HG03520 (cell line): ENCODE measurements around the gene FKBP15.
A peak's percentile ranks its signal among the peaks of the same experiment; 100 is the strongest.
"Not testable (repeated sequence)": the region's sequence is repeated elsewhere in the genome, so short reads cannot be mapped to it uniquely, and the experiment has no call there.

Experiments
- ATAC-seq: cut with Tn5 transposase; IDR thresholded peaks from one replicate; pipeline ENCODE4 v1.9.1; 2021; ENCODE audit warnings: mild to moderate bottlenecking, moderate library complexity; ENCODE audit not compliant: unreplicated experiment

Gene FKBP15, protein sequence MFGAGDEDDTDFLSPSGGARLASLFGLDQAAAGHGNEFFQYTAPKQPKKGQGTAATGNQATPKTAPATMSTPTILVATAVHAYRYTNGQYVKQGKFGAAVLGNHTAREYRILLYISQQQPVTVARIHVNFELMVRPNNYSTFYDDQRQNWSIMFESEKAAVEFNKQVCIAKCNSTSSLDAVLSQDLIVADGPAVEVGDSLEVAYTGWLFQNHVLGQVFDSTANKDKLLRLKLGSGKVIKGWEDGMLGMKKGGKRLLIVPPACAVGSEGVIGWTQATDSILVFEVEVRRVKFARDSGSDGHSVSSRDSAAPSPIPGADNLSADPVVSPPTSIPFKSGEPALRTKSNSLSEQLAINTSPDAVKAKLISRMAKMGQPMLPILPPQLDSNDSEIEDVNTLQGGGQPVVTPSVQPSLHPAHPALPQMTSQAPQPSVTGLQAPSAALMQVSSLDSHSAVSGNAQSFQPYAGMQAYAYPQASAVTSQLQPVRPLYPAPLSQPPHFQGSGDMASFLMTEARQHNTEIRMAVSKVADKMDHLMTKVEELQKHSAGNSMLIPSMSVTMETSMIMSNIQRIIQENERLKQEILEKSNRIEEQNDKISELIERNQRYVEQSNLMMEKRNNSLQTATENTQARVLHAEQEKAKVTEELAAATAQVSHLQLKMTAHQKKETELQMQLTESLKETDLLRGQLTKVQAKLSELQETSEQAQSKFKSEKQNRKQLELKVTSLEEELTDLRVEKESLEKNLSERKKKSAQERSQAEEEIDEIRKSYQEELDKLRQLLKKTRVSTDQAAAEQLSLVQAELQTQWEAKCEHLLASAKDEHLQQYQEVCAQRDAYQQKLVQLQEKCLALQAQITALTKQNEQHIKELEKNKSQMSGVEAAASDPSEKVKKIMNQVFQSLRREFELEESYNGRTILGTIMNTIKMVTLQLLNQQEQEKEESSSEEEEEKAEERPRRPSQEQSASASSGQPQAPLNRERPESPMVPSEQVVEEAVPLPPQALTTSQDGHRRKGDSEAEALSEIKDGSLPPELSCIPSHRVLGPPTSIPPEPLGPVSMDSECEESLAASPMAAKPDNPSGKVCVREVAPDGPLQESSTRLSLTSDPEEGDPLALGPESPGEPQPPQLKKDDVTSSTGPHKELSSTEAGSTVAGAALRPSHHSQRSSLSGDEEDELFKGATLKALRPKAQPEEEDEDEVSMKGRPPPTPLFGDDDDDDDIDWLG

DNA sequence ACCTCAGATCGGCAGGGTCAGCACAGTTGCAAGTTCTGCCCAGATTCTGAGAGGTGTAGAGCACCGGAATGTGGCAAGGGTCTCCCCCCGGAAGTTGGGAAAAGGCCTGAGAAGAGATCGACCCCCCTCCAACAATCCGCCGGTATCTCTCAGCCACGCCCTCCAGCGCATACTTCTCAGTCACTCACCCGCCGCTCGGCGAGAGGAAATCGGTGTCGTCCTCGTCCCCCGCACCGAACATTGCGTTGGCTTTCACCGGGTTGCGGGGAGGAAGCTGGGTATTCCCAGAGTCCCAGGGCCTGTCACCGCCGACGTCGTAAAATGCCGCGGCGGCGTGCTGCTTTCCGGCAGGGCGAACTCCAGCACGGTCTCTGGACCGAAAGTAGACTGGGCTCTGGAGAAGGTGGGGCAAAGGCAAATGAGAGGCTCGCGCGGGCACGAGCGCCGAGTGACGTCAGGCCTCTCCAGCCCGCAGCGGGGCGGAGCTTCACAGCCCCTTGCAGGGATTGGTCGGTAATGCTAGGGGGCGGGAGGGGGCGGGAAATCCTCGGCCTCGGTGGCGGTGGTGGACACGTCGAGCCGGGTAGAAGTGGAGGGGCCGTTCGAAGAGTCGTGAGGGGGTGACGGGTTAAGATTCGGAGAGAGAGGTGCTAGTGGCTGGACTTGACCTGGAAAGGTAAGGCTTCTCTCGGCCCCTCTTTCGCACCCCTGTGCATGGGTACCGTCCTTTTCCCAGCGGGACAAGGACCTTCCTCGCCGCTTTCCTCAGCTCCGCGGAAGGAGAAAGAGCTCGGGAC lies at the start of gene FKBP15, which contains the start of gene SLC31A1:
Gene FKBP15 (minus strand): TSS at position 275 of the 797 bp plus-strand sequence. CDS start 34 bp downstream, at position 241.
Gene SLC31A1 (plus strand): TSS at position 542 of the 797 bp plus-strand sequence. CDS start 34,605 bp downstream, outside the sequence.
- peak; percentile 80 for ATAC-seq

DNA sequence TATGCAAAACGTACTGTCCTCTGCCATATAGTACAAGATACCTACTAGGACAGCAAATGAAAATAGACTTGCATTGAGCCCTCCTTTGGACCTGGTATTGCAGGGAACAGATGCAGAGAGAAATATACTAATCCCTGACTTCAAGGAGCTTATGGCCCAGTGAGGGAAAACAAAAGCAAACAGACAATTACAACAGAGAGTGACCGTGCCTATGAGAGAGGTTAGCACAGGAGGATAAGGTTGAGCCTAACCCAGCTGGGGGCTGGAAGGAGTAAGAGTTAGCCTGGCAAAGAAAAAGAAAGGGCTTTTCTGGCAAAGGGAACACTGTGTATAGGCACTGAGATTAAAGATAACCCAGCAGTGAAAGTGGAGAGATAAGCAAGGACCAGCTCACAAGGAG lies 48.8 kb upstream of the FKBP15 start:
- no peak for ATAC-seq

DNA sequence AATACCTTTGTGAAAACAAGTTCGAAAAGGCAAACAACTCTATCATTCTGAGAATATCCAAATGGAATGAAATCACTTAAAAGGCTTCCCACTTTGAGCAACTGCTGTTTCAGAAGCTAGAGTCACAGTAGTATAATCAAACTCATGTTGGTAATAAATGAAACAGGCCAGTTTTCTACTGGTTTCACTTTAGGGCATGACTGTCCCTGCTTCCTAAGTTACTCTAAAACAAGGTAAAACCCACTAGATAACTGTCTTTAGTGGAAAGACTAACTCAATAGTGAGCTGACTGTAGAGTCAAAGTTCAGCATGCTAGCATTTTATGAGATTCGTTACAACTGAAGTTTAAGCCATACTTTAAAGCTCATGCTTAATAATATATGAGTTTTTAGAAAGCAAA lies 48.3 kb upstream of the FKBP15 start:
- no peak for ATAC-seq

DNA sequence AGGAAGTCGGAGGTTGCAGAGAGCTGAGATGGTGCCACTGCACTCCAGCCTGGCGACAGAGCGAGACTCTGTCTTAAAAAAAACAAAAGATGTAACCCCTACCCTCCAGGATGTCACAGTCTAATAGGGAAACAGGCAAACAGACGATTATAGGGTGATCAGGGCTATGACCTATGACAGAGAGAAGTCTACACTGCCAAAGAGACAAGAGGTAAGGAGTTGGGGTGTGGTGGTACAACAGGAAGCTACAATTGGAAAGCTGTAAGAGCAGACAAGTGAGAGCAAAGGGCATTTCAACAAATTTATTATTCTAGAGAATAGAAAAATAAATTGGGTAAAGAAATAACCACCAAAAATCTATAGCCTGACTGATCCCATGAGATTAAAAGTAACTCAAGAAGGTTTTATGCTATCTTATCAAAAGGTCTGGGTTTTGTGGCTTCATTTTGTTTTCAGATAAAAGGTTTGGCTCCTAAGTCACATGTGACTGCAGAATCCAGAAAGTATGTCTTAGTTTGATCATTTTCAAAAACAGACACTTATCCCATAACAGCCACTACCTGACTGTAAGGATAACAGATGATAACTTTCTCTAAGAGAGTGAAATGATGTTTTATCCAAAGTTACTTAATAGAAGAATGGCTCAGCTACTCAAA lies 47.0 kb upstream of the FKBP15 start:
- no peak for ATAC-seq

DNA sequence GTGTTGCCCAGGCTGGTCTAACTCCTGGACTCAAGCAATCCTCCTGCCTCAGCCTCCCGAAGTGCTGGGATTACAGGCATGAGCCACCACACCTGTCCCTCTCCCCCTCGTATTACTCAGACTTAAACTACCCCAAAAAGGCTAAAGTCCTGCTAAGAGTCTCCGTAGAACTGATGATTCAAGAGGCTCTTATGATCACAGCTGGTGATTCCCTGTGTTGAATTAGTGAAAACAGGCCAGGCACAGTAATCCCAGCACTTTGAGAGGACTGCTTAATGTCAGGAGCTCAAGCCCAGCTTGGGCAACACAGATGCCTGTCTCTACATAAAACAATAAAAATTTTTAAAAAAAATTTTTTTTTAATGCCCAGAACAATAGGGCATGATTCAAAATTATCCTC lies 45.1 kb upstream of the FKBP15 start:
- ATAC-seq = no peak

DNA sequence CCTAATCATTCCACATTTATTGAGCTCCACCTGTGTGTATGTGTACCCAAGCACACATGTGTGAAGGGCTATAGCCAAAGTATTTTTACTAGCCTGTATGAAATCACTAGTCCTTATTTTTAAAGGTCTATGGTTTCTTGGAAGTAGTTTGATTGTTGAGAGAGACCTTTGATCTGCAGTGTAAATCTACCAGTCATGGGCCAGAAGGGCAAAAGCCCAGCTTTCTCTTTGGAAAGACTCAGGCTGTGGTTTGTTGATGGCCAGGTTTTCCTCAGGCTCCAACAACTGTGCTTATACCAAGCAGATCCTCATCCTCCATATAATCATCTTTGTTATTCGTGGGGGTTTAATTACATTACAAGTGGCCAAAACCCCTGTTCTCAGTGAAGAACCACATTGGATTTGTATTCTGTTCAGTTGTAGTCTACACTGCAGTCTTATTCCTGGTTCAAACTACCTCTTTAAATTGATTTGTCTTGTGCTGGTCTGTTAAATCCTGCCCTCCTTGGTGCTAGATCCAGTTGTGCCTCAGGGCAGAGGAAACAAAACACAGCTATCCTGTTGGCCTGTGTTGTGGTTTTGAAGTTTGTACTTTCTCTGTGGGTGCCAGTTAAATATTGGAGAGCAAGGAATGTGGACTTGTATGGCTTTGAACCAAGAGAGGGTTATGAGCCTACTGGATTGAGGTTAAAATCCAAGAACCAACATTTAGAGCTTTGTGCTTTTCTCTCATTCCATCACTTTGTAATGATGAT lies 41.0 kb upstream of the FKBP15 start:
- no peak for ATAC-seq

DNA sequence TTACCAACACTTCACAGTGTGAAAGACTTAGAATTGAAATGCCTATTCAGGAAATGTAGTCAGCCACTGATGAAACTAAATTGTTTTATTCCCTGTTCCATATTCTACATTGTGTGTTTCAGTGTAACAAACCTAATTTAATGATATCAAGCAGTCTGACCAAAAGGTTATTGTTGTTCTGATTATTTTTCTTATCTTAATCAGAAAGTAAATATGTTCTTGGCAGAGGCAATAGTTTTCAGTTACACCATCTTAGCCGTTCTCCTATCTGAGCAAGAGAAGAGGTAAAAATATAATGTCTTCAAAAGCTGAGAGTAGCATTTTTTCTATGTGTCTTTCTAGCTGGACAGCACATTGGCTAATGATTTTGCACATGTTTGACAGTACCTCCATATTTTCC lies 37.2 kb upstream of the FKBP15 start:
- ATAC-seq = no peak

DNA sequence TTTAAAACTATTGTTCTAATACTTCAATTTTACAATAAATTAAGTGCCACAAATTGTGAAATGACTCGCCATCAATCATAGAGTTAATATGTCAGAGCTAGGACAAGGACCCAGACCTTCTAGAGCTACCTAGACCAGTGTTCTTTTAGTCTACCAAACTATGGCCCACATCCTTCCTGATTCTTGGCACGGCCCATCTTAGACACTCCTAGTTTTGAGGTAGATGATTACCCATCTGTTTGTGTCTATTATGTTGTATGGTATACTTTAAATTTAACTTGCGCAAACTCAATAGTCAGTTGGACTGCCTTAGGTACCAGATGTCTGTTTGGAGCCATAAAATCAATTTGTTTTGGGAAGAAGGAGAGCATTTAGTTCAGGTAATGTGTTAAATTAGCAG lies 36.8 kb upstream of the FKBP15 start:
- ATAC-seq = no peak

DNA sequence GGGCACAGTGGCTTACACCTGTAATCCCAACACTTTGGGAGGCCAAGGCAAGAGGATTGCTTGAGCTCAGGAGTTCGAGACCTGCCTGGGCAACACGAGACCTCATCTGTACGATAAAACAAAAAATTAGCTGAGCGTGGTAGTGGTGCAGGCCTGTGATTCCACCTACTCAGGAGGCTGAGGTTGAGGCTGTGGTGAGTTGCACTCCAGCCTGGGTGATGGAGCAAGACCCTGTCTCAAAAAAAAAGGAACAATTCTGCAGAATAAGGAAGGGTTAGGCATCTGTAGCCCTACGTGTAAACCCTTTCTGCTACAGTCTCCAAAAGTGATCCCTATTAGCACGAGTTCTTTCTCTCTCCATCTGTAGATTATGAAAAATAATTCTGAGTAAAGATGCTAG lies 34.4 kb upstream of the FKBP15 start:
- ATAC-seq = no peak

DNA sequence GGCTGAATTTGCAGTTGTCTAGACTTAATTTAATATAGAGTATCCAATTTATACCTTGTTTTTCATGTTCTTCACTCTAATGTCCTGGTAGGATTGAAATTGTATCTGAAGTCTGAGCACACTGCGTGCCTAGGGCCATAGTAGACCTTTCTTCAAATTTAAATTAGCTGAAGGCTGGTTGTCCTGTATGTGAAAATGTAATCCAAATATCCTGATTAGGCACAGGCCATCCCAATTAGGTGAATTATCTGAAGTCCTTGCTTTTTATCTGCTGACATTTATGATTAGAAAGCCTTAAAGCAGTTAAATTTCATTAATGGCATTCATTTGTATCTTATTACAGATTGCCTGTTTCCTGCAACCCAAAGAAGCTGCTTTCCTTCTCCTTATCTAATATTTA lies 33.9 kb upstream of the FKBP15 start:
- no peak for ATAC-seq

DNA sequence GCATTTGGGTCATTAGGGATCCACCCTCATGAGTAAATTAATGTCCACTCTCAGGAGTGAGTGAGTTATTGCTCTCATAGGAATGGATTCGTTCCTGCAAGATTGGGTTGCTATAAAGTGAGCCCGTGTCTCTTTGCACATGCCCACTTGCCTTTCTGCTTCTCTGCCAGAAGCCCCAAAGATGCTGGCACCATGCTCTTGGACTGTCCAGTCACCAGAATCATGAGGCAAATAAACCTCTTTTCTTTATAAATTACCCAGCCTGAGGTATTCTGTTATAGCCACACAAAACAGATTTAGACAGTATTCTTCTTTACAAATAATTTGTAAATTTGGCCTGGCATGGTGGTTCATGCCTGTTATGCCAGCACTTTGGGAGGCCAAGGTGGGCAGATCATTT lies 29.7 kb upstream of the FKBP15 start:
- no peak for ATAC-seq

DNA sequence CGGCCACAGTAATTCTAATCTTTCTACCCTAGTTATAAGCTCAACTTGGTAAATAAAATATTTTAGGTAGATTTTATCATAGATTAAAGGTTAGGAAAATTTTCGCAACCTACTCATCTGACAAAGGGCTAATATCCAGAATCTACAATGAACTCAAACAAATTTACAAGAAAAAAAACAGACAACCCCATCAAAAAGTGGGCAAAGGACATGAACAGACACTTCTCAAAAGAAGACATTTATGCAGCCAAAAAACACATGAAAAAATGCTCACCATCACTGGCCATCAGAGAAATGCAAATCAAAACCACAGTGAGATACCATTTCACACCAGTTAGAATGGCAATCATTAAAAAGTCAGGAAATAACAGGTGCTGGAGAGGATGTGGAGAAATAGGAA lies 28.6 kb upstream of the FKBP15 start:
- ATAC-seq = not testable (repeated sequence)

DNA sequence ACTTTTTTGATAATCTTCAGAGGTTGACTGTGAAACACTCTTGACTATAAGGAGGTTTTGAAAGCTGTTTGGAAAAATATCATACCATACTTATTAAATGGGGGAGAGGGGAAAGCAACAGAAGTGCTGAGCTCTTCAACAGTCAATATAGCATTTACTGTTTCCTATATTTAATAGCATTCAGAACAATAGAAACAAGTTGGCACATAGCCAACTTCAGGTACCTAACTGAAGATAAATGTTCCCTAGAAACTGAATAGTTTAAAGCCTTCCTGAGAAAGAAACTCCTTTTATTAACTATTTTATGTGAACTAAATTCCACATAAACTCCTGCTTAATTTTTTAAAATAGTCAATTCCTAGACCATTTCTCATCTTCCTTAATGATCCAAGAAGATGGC lies 26.6 kb upstream of the FKBP15 start:
- ATAC-seq = no peak

DNA sequence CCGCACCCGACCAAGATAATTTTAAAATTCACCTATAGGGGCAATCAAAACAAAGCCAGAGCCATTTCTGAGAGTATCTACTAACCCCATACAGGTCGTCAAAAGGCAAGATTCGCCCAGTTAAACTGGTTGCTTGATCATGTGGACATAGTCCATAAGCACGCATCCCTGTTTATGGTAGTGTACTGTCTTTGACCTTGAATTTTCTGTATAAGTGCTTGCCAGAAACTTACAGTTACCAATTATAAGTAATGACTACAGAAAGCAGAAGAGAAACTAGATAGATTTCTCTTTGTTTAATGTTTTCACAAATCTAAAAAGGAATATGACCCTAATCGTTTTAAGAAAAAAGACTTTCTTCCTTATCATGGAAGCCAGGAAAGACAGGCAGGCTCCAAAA lies 25.9 kb upstream of the FKBP15 start:
- no peak for ATAC-seq

DNA sequence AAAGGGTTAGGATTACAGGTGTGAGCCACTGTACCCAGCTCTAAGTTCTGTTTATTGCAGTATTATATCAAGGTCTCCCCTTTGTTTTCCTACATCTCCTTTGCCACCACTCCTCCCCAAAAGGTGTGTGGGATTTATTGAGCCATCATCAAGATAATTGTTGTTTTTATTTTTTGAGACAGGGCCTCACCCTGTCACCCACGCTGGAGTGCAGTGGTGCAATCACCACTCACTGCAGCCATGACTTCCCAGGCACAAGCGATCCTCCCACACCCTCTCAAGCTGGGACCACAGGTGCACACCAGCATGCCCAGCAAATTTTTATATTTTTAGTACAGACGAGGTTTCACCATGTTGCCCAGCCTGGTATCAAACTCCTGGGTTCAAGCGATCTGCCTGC lies 24.8 kb upstream of the FKBP15 start:
- ATAC-seq = no peak

DNA sequence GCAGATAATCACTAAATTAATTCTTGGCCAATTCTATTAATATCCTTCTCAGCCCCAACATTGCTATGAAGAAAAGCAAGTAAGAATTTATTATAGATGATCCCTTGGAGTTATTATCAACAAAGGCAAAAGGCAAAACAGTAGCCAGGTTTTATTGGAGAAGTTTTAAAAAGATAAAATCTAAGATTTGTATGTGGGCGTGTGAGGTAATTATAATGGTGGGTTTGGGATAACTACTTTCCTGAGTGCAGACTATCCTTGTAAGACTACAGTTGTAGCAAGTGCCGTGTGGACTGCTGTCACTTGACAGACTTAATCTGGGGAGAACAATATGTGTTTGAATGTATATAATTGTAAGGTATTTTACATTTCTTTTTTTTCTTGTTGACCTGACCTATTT lies 23.5 kb upstream of the FKBP15 start:
- no peak for ATAC-seq

DNA sequence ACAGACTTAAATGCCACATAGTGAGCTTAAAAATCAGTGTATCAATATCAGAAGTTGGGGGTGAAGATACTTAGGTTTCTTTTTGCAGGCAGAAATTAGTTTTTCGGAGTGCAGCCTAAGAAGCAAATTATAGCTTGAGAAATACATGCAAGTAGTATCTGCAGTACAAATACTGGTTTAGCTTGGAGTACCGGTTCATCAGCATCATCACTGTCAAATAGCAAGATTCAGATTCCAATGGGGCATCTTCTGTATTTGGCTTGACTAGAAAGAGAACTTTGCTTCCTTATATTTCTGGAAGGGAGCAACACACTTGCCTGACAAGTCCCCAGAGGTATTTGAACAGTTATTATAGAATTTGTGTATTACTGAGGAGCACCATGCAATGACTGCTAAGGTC lies 20.1 kb upstream of the FKBP15 start:
- no peak for ATAC-seq

DNA sequence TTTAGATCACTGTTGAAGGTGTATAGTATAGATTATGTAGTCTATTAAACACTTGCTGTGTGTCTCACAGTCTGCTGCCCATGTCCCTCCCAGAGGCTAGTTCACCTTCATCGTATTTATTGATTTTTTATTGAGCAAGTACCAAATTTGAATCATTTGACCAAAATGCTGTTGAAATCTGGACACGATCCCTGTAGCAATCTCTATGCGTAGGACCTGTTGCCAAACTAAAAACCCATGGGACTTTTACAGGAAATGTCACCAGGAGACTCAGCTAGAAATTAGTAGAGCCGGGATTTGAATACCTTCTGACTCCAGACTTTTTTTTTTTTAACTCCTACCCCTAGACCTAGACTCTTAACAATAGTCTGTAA lies 17.8 kb upstream of the FKBP15 start:
- no peak for ATAC-seq

DNA sequence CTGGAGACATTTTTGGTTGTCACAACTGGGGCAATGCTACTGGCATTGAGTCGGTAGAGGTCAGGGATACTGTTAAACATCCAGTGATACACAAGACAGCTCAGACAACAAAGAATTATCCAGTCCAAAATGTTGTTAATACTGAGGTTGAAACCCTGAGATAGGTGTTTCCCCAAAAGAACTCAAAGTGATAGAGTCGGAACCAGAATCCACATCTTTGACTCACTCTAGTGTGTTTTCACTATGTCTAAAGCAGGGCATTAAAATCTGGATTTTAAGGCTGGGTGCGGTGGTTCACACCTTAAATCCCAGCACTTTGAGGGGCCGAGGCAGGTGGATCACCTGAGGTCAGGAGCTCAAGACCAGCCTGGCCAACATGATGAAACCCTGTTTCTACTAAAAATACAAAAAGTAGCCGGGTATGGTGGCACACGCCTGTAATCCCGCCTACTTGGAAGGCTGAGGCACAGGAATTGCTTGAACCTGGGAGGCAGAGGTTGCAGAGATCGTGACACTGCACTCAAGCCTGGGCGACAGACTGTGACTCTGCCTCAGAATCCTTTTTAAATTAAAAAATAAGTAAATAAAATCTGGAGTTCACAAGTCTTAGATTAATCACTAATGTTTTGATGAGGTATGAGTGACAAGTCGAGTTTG lies 17.3 kb upstream of the FKBP15 start:
- ATAC-seq = no peak
